Lung (tissue), 12 donors: ENCODE results near the gene C11orf21. TPM values are rescaled to one million over a fixed set of nuclear protein-coding genes. Genes with fewer than 3 reads are reported as not detected.

ENCODE experiments used
- ATAC-seq: fragments of 200-7000 bp; cut with Tn5 transposase; one replicate; pipeline ENCODE4 v1.9.1; 2020; ENCODE audit warnings: moderate number of reproducible peaks; ENCODE audit not compliant: insufficient read depth, low FRiP score
- DNase-seq, 3 donors: peaks; one replicate each; pipeline ENCODE4 v3.0.0-alpha.2; 2013 to 2017
- H3K27ac ChIP-seq, 2 donors: one replicate each; pipeline ENCODE4 v1.5.1; 2013; ENCODE audit warnings: mild to moderate bottlenecking in 2 of 2, moderate library complexity in 2 of 2, control low read depth in 1 of 2, inconsistent platforms in 1 of 2, low read depth in 1 of 2, low read length in 1 of 2
- H3K27me3 ChIP-seq, 3 donors: one replicate each; pipeline ENCODE4 v1.5.1; 2013; ENCODE audit warnings: low read length in 2 of 3; ENCODE audit not compliant: control insufficient read depth in 3 of 3, insufficient read depth in 3 of 3
- H3K36me3 ChIP-seq, 4 donors: one replicate each; pipeline ENCODE4 v1.5.1; 2013; ENCODE audit warnings: low read length in 4 of 4, mild to moderate bottlenecking in 1 of 4, moderate library complexity in 1 of 4; ENCODE audit not compliant: control insufficient read depth in 4 of 4, insufficient read depth in 4 of 4
- H3K4me1 ChIP-seq, 5 donors: one replicate each; pipeline ENCODE4 v1.5.1; 2013; ENCODE audit warnings: low read length in 5 of 5, mild to moderate bottlenecking in 2 of 5, moderate library complexity in 1 of 5; ENCODE audit not compliant: control insufficient read depth in 5 of 5, insufficient read depth in 5 of 5
- H3K4me3 ChIP-seq: one replicate; pipeline ENCODE4 v1.5.1; 2013; ENCODE audit warnings: mild to moderate bottlenecking, control low read depth, moderate library complexity
- H3K9ac ChIP-seq, 2 donors: one replicate each; pipeline ENCODE4 v1.5.1; 2013; ENCODE audit warnings: low read length in 2 of 2, control low read depth in 1 of 2; ENCODE audit not compliant: insufficient read depth in 1 of 2
- H3K9me3 ChIP-seq, 4 donors: one replicate each; pipeline ENCODE4 v1.5.1; 2013; ENCODE audit warnings: low read length in 3 of 4, mild to moderate bottlenecking in 1 of 4, moderate library complexity in 1 of 4; ENCODE audit not compliant: control insufficient read depth in 4 of 4, insufficient read depth in 3 of 4
- WGBS, 2 donors: extraction: QIAGEN DNeasy Blood & Tissue Kit; methylation state at CpG; one replicate each; pipeline ENCODE4 v1.1.7; 2013; 5-methylcytosine and 5-hydroxymethylcytosine counted together
- polyA plus RNA-seq, 2 donors: library from polyadenylated mRNA; stranded (reverse); fragments of 200-250 nt; gene quantifications; one replicate each; pipeline ENCODE4 v1.2.1, GENCODE V29; 2013
- total RNA-seq, 2 donors: library from RNA; depleted of rRNA in 1 of 2; stranded (reverse); fragments of >200 nt in 1 of 2; gene quantifications; one replicate each; pipeline ENCODE4 v1.2.1, GENCODE V29; 2014 to 2021
- TF ChIP-seq, protein P1 (sequence below): IDR thresholded peaks from 2 replicates; pipeline ENCODE4 v1.5.1; 2012; ENCODE audit warnings: mild to moderate bottlenecking; ENCODE audit errors: control extremely low read depth, extremely low read depth
- donor health status: control.
- donor health status: control.
- donor health status: Bipolar disorder and iron deficiency.
- donor health status: healthy.
- donor health status: DM: yes; HTN: yes; CAD: no.

C11orf21 gene
- total and polyA plus RNA-seq, 4 donors: 3.4 to 6.0 (median 4.8) TPM

DNA sequence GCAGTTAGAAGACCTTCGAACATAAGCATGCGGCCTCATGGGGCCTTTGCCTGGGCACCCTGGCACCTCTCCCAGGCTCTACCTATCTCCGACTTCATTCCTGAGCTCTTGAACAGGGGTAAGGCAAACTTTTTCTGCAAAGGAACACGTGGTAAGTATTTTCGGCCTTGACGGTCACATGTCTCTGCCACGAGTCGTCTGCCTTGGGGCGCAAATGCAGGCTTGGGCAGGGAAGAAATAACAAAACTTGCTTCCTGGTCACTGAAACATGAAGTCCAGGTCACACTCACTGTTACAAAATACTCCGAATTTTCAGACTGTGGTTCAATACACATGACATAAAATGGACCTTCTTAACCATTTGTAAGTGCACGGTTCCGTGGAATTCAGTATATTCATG, 27.9 kb downstream of the C11orf21 start:
- no peak for ATAC-seq
- H3K9me3 ChIP-seq: no peaks in the 10 kb centered on the region
- peak in 1 of 3 donors; percentile 12 for DNase-seq
- WGBS, 2 donors: 74 to 78% methylated on average over 12 of the region's 12 CpGs
- peaks cover 0 to 23% (median 6%) of the 10 kb centered on the region in 5 donors for H3K4me1 ChIP-seq
- H3K27me3 ChIP-seq: peaks cover 7 to 28% (median 19%) of the 10 kb centered on the region in 3 donors
- TF ChIP-seq, protein P1, sequence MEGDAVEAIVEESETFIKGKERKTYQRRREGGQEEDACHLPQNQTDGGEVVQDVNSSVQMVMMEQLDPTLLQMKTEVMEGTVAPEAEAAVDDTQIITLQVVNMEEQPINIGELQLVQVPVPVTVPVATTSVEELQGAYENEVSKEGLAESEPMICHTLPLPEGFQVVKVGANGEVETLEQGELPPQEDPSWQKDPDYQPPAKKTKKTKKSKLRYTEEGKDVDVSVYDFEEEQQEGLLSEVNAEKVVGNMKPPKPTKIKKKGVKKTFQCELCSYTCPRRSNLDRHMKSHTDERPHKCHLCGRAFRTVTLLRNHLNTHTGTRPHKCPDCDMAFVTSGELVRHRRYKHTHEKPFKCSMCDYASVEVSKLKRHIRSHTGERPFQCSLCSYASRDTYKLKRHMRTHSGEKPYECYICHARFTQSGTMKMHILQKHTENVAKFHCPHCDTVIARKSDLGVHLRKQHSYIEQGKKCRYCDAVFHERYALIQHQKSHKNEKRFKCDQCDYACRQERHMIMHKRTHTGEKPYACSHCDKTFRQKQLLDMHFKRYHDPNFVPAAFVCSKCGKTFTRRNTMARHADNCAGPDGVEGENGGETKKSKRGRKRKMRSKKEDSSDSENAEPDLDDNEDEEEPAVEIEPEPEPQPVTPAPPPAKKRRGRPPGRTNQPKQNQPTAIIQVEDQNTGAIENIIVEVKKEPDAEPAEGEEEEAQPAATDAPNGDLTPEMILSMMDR: no peak
- H3K4me3 ChIP-seq: no peak overlapping the region
- H3K27ac ChIP-seq: no peak overlapping the region
- H3K36me3 ChIP-seq: no peaks in the 10 kb centered on the region
- H3K9ac ChIP-seq: no peak overlapping the region

- Histone ChIP-seq H3K4me1 (peaks cover 0 to 23% (median 6%) of the 10 kb centered on the region in 5 donors), H3K9ac (no peak overlapping the region), H3K27me3 (peaks cover 7 to 28% (median 20%) of the 10 kb centered on the region in 3 donors), H3K36me3 (no peaks in the 10 kb centered on the region), H3K9me3 (no peaks in the 10 kb centered on the region), H3K27ac (no peak overlapping the region), H3K4me3 (no peak overlapping the region)
- TF ChIP-seq, protein P1: no peak
- DNase-seq: no peak
- ATAC-seq: no peak
- 88 to 93% methylated on average over 15 of the region's 15 CpGs for WGBS, 2 donors
Observed at GRCh38 chr11:2273311-2273710, 28.4 kb downstream of the C11orf21 start.

- DNase-seq: peak in 1 of 3 donors; percentile 9
- WGBS, 2 donors: 89 to 93% methylated on average over 7 of the region's 7 CpGs
- TF ChIP-seq, protein P1: no peak
- ATAC-seq: no peak
- Histone ChIP-seq H3K27ac (no peak overlapping the region), H3K27me3 (peaks cover 7 to 28% (median 20%) of the 10 kb centered on the region in 3 donors), H3K36me3 (no peaks in the 10 kb centered on the region), H3K9me3 (no peaks in the 10 kb centered on the region), H3K4me3 (no peak overlapping the region), H3K4me1 (peaks cover 0 to 22% (median 3%) of the 10 kb centered on the region in 5 donors), H3K9ac (no peak overlapping the region)
Observed at GRCh38 chr11:2272946-2273280, 28.8 kb downstream of the C11orf21 start.

- DNase-seq: peak in 1 of 3 donors; percentile 6
- H3K27ac ChIP-seq: no peak overlapping the region
- peaks cover 7 to 28% (median 20%) of the 10 kb centered on the region in 3 donors for H3K27me3 ChIP-seq
- peaks cover 0 to 17% (median 2%) of the 10 kb centered on the region in 5 donors for H3K4me1 ChIP-seq
- no peaks in the 10 kb centered on the region for H3K9me3 ChIP-seq
- H3K36me3 ChIP-seq: no peaks in the 10 kb centered on the region
- WGBS, 2 donors: 85 to 94% methylated on average over 21 of the region's 21 CpGs
- TF ChIP-seq, protein P1: no peak
- H3K4me3 ChIP-seq: no peak overlapping the region
- ATAC-seq: no peak
- no peak overlapping the region for H3K9ac ChIP-seq
Observed at GRCh38 chr11:2272228-2272945, 29.3 kb downstream of the C11orf21 start.
